ENCODE results near the gene TOMM20.

TOMM20 gene

GRCh38 chr1:235128456-235129328, at the start of gene TOMM20:
Gene TOMM20 (minus strand): TSS chr1:235128837. CDS start chr1:235128715, 122 bp downstream.
- Histone ChIP-seq H3K27ac (ENCODE audit: low read depth, low read length) (peak within 1 kb of the TSS; percentile 71), H3K9me2 (replicated peaks; ENCODE audit: insufficient read depth, low read length) (no peaks in the 10 kb centered on the region), H3K4me2 (ENCODE audit: low read depth, low read length, poor library complexity, severe bottlenecking) (peak within 1 kb of the TSS; percentile 96), H3K79me2 (ENCODE audit: insufficient read depth, low read length) (peaks cover 50% of the 10 kb centered on the region), H3K9ac (ENCODE audit: low read length) (peak within 1 kb of the TSS; percentile 99), H3F3A (ENCODE audit: insufficient read depth) (peaks cover 34% of the 10 kb centered on the region), H3K9me3 (ENCODE audit: insufficient read depth, low read length) (no peaks in the 10 kb centered on the region), H2AFZ (ENCODE audit: low read depth, low read length, severe bottlenecking) (peak within 1 kb of the TSS; percentile 84), H3K36me3 (ENCODE audit: low read length) (peaks cover 16% of the 10 kb centered on the region), H4K20me1 (ENCODE audit: low read depth, low read length) (peaks cover 22% of the 10 kb centered on the region; the same call in 1 of the 2 replicates), H3K27me3 (ENCODE audit: low read length) (no peaks in the 10 kb centered on the region), H3K4me3 (ENCODE audit: insufficient read depth, low read length, poor library complexity, severe bottlenecking) (peak within 1 kb of the TSS; percentile 96)
- no peak for TF ChIP-seq EZH2phosphoT487 (conservative IDR thresholded peaks at IDR 0.05; ENCODE audit: low read length)
- TF ChIP-seq CTCF (IDR thresholded peaks at IDR 0.05; ENCODE audit: insufficient read depth, low read length, poor library complexity, severe bottlenecking), result no peak

DNA sequence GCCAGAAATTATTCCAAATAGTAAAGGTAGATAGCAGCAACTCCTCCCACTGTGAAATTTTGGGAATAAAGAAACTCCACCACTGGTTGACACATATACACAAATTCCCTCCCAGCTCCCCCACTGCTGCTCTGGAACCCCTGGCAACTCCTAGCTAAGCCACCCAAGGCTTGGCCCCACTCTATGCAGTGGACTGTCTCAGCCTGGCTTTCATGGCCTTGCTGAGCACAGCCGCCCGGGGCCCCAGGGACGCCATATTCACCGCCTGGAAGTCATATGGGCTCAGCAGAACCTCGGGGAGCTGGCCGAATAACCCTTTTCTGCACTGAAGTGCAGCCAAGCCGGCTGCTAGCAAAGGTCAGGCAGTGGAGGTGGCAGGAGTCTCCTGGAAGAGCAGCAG, 47.8 kb upstream of the TOMM20 start:
- Histone ChIP-seq H3K9me2 (replicated peaks; ENCODE audit: insufficient read depth, low read length) (no peaks in the 10 kb centered on the region), H3K27ac (ENCODE audit: low read depth, low read length) (no peak overlapping the region), H3F3A (ENCODE audit: insufficient read depth) (peaks cover 16% of the 10 kb centered on the region; the same call in 1 of the 2 replicates), H2AFZ (ENCODE audit: low read depth, low read length, severe bottlenecking) (no peak overlapping the region), H3K79me2 (ENCODE audit: insufficient read depth, low read length) (no peaks in the 10 kb centered on the region), H4K20me1 (ENCODE audit: low read depth, low read length) (no peaks in the 10 kb centered on the region), H3K27me3 (ENCODE audit: low read length) (no peaks in the 10 kb centered on the region), H3K4me2 (ENCODE audit: low read depth, low read length, poor library complexity, severe bottlenecking) (no peak overlapping the region), H3K36me3 (ENCODE audit: low read length) (peaks cover 46% of the 10 kb centered on the region), H3K9me3 (ENCODE audit: insufficient read depth, low read length) (no peaks in the 10 kb centered on the region), H3K4me3 (ENCODE audit: insufficient read depth, low read length, poor library complexity, severe bottlenecking) (no peak overlapping the region), H3K9ac (ENCODE audit: low read length) (no peak overlapping the region)
- TF ChIP-seq EZH2phosphoT487 (conservative IDR thresholded peaks at IDR 0.05; ENCODE audit: low read length), result no peak
- no peak for TF ChIP-seq CTCF (IDR thresholded peaks at IDR 0.05; ENCODE audit: insufficient read depth, low read length, poor library complexity, severe bottlenecking)

DNA sequence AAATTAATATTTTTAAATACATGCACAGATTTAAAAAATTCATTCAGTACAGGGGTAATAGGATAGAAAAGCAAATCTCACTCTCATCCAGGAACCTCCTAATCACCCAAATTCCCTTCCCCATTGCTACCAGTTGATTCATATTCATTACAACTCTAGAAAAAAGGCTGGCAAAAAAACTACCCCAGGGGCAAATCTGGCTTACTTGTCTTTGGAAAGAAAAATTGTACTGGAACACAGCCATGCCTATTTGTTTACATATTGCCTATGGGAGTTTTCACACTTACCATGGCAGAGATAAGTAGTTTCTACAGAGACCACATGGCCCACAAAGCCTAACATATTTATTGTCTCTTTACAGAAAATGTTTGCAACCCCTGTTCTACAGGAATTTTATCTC, 41.3 kb upstream of the TOMM20 start:
- peaks cover 27% of the 10 kb centered on the region; the same call in 1 of the 2 replicates for H3K36me3 ChIP-seq (ENCODE audit: low read length)

More for the DNA sequence above, 41.3 kb upstream of the TOMM20 start:
- H4K20me1 ChIP-seq (ENCODE audit: low read depth, low read length), result no peaks in the 10 kb centered on the region
- no peak overlapping the region for H2AFZ ChIP-seq (ENCODE audit: low read depth, low read length, severe bottlenecking)
- no peaks in the 10 kb centered on the region for H3K9me2 ChIP-seq (replicated peaks; ENCODE audit: insufficient read depth, low read length)
- TF ChIP-seq EZH2phosphoT487 (conservative IDR thresholded peaks at IDR 0.05; ENCODE audit: low read length), result no peak
- TF ChIP-seq CTCF (IDR thresholded peaks at IDR 0.05; ENCODE audit: insufficient read depth, low read length, poor library complexity, severe bottlenecking), result no peak
- no peaks in the 10 kb centered on the region for H3K27me3 ChIP-seq (ENCODE audit: low read length)
- peaks cover 20% of the 10 kb centered on the region for H3F3A ChIP-seq (ENCODE audit: insufficient read depth)
- H3K9me3 ChIP-seq (ENCODE audit: insufficient read depth, low read length), result no peaks in the 10 kb centered on the region
- H3K4me2 ChIP-seq (ENCODE audit: low read depth, low read length, poor library complexity, severe bottlenecking), result no peak overlapping the region
- no peak overlapping the region for H3K9ac ChIP-seq (ENCODE audit: low read length)
- no peaks in the 10 kb centered on the region for H3K79me2 ChIP-seq (ENCODE audit: insufficient read depth, low read length)
- H3K27ac ChIP-seq (ENCODE audit: low read depth, low read length), result no peak overlapping the region
- no peak overlapping the region for H3K4me3 ChIP-seq (ENCODE audit: insufficient read depth, low read length, poor library complexity, severe bottlenecking)
